Adipocyte (in vitro differentiated cells): ENCODE results near the gene DAB1.

ENCODE experiments used
- DNase-seq: peaks from one replicate; pipeline ENCODE4 v3.0.0-alpha.2; 2015; ENCODE audit warnings: low read depth
- H3K27me3 ChIP-seq: replicated peaks from 2 replicates; pipeline ENCODE4 v1.7.0; 2013; ENCODE audit warnings: mild to moderate bottlenecking, low read length, moderate library complexity; ENCODE audit not compliant: control insufficient read depth, insufficient read depth
- H3K36me3 ChIP-seq: 2 replicates; pipeline ENCODE4 v1.7.0; 2013; ENCODE audit warnings: low read length, mild to moderate bottlenecking, moderate library complexity; ENCODE audit not compliant: control insufficient read depth, insufficient read depth, severe bottlenecking
- H3K4me1 ChIP-seq: 2 replicates; pipeline ENCODE4 v1.7.0; 2013; ENCODE audit warnings: mild to moderate bottlenecking, low read length, moderate library complexity; ENCODE audit not compliant: control insufficient read depth, insufficient read depth
- H3K4me3 ChIP-seq: 2 replicates; pipeline ENCODE4 v1.7.0; 2013; ENCODE audit warnings: mild to moderate bottlenecking, low read length, moderate library complexity
- H3K9ac ChIP-seq: 2 replicates; pipeline ENCODE4 v1.7.0; 2013; ENCODE audit warnings: mild to moderate bottlenecking, low read length, moderate library complexity
- H3K9me3 ChIP-seq: 2 replicates; pipeline ENCODE4 v1.7.0; 2013; ENCODE audit warnings: mild to moderate bottlenecking, low read length, moderate library complexity; ENCODE audit not compliant: control insufficient read depth

DAB1 gene

GRCh38 chr1:57312869-57313268 lies 111.0 kb downstream of the DAB1 start:
- Histone ChIP-seq H3K4me3 (no peak overlapping the region), H3K9ac (no peak overlapping the region), H3K36me3 (no peaks in the 10 kb centered on the region), H3K9me3 (no peaks in the 10 kb centered on the region), H3K27me3 (no peaks in the 10 kb centered on the region), H3K4me1 (no peaks in the 10 kb centered on the region)
- DNase-seq = no peak

- H3K27me3 ChIP-seq = no peaks in the 10 kb centered on the region
- H3K4me3 ChIP-seq = no peak overlapping the region
- H3K36me3 ChIP-seq = no peaks in the 10 kb centered on the region
- H3K4me1 ChIP-seq = no peaks in the 10 kb centered on the region
- H3K9me3 ChIP-seq = no peaks in the 10 kb centered on the region
- H3K9ac ChIP-seq = no peak overlapping the region
- no peak for DNase-seq
These were observed 112.4 kb downstream of the DAB1 start for GRCh38 chr1:57311411-57311810.

- no peak overlapping the region for H3K9ac ChIP-seq
- H3K36me3 ChIP-seq = no peaks in the 10 kb centered on the region
- H3K4me1 ChIP-seq = no peaks in the 10 kb centered on the region
- no peaks in the 10 kb centered on the region for H3K9me3 ChIP-seq
- H3K27me3 ChIP-seq = no peaks in the 10 kb centered on the region
- H3K4me3 ChIP-seq = no peak overlapping the region
- no peak for DNase-seq
These were observed 112.9 kb downstream of the DAB1 start for GRCh38 chr1:57311006-57311405.

- Histone ChIP-seq H3K27me3 (no peaks in the 10 kb centered on the region), H3K9ac (no peak overlapping the region), H3K4me1 (no peaks in the 10 kb centered on the region), H3K4me3 (no peak overlapping the region), H3K9me3 (no peaks in the 10 kb centered on the region), H3K36me3 (no peaks in the 10 kb centered on the region)
- DNase-seq = no peak
These were observed 114.2 kb downstream of the DAB1 start for GRCh38 chr1:57309630-57310029.

GRCh38 chr1:57307392-57308170 lies 116.3 kb downstream of the DAB1 start:
- Histone ChIP-seq H3K4me3 (no peak overlapping the region), H3K9me3 (no peaks in the 10 kb centered on the region), H3K36me3 (no peaks in the 10 kb centered on the region), H3K27me3 (no peaks in the 10 kb centered on the region), H3K4me1 (no peaks in the 10 kb centered on the region), H3K9ac (no peak overlapping the region)
- no peak for DNase-seq

GRCh38 chr1:57304591-57304990 lies 119.3 kb downstream of the DAB1 start:
- no peaks in the 10 kb centered on the region for H3K9me3 ChIP-seq
- H3K27me3 ChIP-seq = no peaks in the 10 kb centered on the region
- H3K4me1 ChIP-seq = no peaks in the 10 kb centered on the region
- no peaks in the 10 kb centered on the region for H3K36me3 ChIP-seq
- no peak overlapping the region for H3K9ac ChIP-seq
- no peak for DNase-seq
- no peak overlapping the region for H3K4me3 ChIP-seq

GRCh38 chr1:57302812-57303596 lies 120.9 kb downstream of the DAB1 start:
- Histone ChIP-seq H3K4me3 (no peak overlapping the region), H3K36me3 (no peaks in the 10 kb centered on the region), H3K9ac (no peak overlapping the region), H3K9me3 (no peaks in the 10 kb centered on the region), H3K4me1 (no peaks in the 10 kb centered on the region), H3K27me3 (no peaks in the 10 kb centered on the region)
- DNase-seq = no peak

- Histone ChIP-seq H3K4me3 (no peak overlapping the region), H3K9ac (no peak overlapping the region), H3K9me3 (no peaks in the 10 kb centered on the region)
These were observed 123.7 kb downstream of the DAB1 start for GRCh38 chr1:57300186-57300585.

GRCh38 chr1:57296726-57297250 lies 127.1 kb downstream of the DAB1 start:
- no peak overlapping the region for H3K9ac ChIP-seq
- no peak for DNase-seq
- H3K4me1 ChIP-seq = no peaks in the 10 kb centered on the region
- H3K27me3 ChIP-seq = no peaks in the 10 kb centered on the region
- no peaks in the 10 kb centered on the region for H3K36me3 ChIP-seq
- no peak overlapping the region for H3K4me3 ChIP-seq
- H3K9me3 ChIP-seq = no peaks in the 10 kb centered on the region

More at GRCh38 chr1:57300186-57300585, 123.7 kb downstream of the DAB1 start:
- no peaks in the 10 kb centered on the region for H3K4me1 ChIP-seq
- H3K27me3 ChIP-seq = no peaks in the 10 kb centered on the region
- no peaks in the 10 kb centered on the region for H3K36me3 ChIP-seq
- DNase-seq = no peak

- Histone ChIP-seq H3K27me3 (no peaks in the 10 kb centered on the region), H3K9me3 (no peaks in the 10 kb centered on the region), H3K9ac (no peak overlapping the region), H3K4me3 (no peak overlapping the region), H3K4me1 (no peaks in the 10 kb centered on the region), H3K36me3 (no peaks in the 10 kb centered on the region)
- no peak for DNase-seq
These were observed 128.5 kb downstream of the DAB1 start for GRCh38 chr1:57295326-57295725.

GRCh38 chr1:57294177-57294576 lies 129.7 kb downstream of the DAB1 start:
- Histone ChIP-seq H3K9me3 (no peaks in the 10 kb centered on the region), H3K36me3 (no peaks in the 10 kb centered on the region), H3K9ac (no peak overlapping the region), H3K4me3 (no peak overlapping the region), H3K4me1 (no peaks in the 10 kb centered on the region), H3K27me3 (no peaks in the 10 kb centered on the region)
- DNase-seq = no peak
